ENCODE data around the gene CPSF4L.
"Not testable (repeated sequence)": the region's sequence is repeated elsewhere in the genome, so short reads cannot be mapped to it uniquely, and the experiment has no call there.

The CPSF4L gene

DNA sequence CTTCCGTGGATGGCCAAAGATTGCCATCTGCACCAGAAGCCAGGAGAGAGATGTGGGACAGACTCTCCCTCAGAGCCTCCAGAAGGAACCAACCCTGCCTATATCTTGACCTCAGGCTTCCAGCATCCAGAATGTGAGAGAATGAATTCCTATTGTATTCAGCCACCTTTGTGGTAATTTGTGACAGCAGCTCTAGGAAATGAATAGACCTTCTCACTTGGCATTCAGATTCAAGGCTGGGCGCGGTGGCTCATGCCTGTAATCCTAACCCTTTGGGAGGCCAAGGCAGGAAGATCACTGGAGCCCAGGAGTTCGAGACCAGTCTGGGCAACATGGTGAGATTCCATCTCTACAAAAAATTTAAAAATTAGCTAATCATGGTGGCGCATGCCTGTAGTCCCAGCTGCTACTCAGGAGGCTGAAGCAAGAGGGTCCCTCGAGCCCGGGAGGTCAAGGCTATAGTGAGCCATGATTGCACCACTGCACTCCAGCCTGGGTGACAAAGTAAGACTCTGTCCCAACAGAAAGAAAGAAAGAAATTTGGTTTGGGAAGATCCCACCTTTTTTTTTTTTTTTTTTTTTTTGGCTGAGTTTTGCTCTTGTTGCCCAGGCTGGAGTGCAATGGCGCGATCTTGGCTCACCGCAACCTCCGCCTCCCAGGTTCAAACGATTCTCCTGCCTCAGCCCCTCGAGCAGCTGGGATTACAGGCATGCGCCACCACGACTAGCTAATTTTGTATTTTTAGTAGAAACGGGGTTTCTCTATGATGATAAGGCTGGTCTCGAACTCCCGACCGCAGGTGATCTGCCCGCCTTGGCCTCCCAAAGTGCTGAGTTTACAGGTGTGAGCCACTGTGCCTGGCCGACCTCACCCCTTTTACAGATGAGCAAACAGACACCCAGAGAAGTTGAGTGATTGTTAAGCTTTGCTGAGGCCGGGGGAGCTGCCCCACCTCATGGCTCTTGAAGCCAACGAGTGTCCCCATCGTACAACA is 4.3 kb upstream of the CPSF4L start:
- Mint-ChIP-seq H3K27ac (no peak overlapping the region), H3K4me1 (ENCODE audit: low read depth) (no peaks in the 10 kb centered on the region), H3K9me3 (no peaks in the 10 kb centered on the region), H3K36me3 (ENCODE audit: low read depth) (no peaks in the 10 kb centered on the region), H3K4me3 (no peak overlapping the region), H3K27me3 (peaks cover 3% of the 10 kb centered on the region)

DNA sequence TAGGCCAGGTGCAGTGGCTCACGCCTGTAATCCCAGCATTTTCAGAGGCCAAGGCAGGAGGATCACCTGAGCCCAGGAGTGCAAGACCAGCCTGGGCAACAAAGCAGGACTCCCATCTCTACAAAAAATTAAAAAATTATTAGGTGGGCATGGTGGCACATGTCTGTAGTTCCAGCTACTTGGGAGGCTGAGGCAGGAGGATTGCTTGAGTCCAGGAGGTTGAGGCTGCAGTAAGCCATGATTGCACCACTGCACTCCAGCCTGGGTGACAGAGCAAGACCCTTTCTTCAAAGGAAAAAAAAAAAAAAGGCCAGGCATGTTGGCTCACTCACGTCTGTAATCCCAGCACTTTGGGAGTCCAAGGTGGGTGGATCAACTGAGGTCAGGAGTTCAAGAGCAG is 2.8 kb upstream of the CPSF4L start:
- not testable (repeated sequence) for H3K4me1 Mint-ChIP-seq (ENCODE audit: low read depth); H3K27ac Mint-ChIP-seq; H3K9me3 Mint-ChIP-seq; H3K27me3 Mint-ChIP-seq; H3K4me3 Mint-ChIP-seq; H3K36me3 Mint-ChIP-seq (ENCODE audit: low read depth)

DNA sequence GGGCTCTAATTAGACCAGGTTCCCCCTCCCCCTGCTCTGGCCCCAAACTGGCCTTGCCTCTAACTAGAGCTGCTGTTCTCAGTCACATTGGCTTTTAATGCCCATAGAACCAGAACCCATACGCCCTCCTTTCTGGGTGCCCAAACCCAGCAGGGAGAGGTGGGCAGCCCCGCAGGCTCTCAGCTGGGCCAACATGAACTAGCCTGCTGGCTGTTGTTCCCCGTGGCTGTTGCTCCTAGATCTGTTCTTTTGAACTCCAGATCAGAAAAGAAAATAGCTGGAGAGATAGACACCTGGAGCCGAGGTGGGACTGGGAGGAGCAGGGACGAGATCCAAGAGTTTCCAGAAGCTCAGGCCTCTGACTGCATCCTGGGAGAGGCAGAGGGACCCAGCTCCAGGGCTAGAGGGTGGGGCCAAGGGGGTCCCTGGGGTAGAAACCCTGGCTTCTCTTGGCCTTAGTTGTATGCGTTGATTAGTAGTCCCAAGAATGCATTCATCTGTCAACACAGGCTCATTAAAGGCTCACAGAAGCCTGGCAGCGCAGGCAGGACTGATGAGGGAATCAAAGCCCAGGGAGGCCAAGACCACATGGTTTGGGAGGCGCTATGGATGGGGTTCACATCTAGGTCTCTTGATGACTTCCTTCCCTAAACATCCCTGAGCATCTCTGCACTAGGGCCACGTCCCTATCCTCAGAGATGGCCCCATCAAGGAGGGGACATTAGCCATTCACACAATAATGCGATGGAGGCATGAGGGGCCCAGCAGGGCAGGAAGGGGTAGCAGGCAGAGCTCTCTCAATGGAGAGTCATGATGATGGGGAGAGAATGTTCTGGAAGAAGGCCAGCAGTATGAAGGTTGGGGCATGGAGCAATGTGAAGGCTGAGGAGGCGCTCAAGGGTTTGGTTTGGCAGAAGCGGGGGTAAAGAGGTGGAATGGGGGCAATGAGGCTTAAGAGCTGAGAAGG is 1.3 kb upstream of the CPSF4L start:
- H3K4me3 Mint-ChIP-seq: no peak overlapping the region
- H3K9me3 Mint-ChIP-seq: no peaks in the 10 kb centered on the region
- no peak overlapping the region for H3K27ac Mint-ChIP-seq
- H3K4me1 Mint-ChIP-seq (ENCODE audit: low read depth): no peaks in the 10 kb centered on the region
- no peaks in the 10 kb centered on the region for H3K36me3 Mint-ChIP-seq (ENCODE audit: low read depth)
- peaks cover 3% of the 10 kb centered on the region for H3K27me3 Mint-ChIP-seq

DNA sequence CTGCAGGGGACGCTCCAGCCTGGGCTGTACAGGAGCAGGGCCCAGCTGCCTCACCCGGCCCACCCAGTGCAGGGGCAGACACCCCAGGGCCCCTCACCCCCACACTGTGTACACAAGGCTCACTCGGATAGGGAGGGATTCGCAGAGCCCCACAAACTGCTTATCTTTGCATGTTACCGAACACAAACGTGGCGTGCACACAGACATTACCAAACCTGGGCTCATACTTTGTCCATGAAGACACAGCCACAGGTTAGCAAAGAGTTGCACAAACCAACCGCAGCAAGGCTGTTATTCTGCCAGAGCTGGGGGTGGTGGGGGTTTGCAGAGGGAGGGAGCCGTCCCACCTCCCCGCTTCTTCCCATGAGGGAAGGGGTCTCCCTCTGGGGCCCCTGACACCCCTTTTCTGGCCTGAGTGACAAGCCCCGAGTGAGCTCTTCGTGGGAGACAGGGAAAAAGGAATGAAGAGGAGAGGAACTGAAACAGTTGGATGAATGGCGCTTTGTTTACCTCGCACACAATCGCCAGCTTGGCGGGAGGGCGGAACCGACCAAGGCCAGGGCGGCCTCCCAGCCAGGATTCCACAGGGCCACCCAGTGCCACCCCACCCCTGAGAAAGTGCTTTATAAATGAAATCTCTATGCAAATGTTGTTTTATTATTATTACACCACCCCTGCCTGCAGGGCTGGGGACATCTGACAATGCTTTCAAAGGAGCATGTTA is 434 bp upstream of the CPSF4L start:
- H3K27me3 Mint-ChIP-seq: peaks cover 3% of the 10 kb centered on the region
- H3K4me1 Mint-ChIP-seq (ENCODE audit: low read depth): no peaks in the 10 kb centered on the region
- no peak overlapping the region for H3K27ac Mint-ChIP-seq
- H3K36me3 Mint-ChIP-seq (ENCODE audit: low read depth): no peaks in the 10 kb centered on the region
- no peaks in the 10 kb centered on the region for H3K9me3 Mint-ChIP-seq
- H3K4me3 Mint-ChIP-seq: no peak overlapping the region

DNA sequence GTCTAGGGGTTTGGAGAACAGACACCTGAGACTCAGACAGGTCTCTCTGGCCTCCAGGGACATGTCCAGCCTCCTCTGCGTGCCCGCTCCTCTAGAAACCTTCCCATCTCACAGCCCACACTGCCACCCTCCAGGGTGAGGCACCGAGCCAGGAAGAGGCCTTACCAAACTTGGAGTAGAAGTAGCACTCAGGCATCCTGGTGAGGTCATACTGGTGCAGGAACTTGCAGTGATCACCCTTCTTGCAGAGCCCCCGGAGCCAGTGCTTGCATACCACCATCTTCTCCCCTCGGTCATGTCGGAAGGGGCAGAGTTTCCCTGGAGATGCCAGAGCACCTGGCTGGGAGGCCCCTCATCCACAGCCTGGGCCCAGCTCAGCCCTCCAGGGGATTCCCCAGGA is 4.2 kb downstream of the CPSF4L start:
- Mint-ChIP-seq H3K36me3 (ENCODE audit: low read depth) (no peaks in the 10 kb centered on the region), H3K9me3 (no peaks in the 10 kb centered on the region), H3K27ac (no peak overlapping the region), H3K4me3 (no peak overlapping the region), H3K27me3 (no peaks in the 10 kb centered on the region), H3K4me1 (ENCODE audit: low read depth) (no peaks in the 10 kb centered on the region)

DNA sequence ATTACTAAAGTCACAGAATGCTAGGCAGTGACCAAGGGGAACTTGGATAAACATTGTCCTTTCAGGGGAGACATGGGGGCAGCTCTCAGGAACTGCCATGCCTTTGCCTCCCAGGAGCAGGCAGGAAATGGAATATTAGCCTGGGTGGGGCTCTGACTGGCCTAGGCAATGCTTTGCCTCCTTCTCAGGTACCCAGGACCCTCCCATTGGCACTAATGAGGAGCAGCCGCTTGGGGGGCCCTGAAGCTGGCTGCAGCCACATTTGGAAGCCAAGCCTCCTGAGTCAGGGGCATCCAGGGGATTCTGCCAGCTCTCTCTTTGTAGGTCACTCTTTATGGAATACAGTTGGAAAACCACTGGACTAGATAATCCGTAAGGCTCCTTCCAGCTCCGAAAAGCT is 5.5 kb downstream of the CPSF4L start:
- H3K4me3 Mint-ChIP-seq: no peak overlapping the region
- no peak overlapping the region for H3K27ac Mint-ChIP-seq
- no peaks in the 10 kb centered on the region for H3K9me3 Mint-ChIP-seq
- H3K27me3 Mint-ChIP-seq: no peaks in the 10 kb centered on the region
- no peaks in the 10 kb centered on the region for H3K36me3 Mint-ChIP-seq (ENCODE audit: low read depth)
- no peaks in the 10 kb centered on the region for H3K4me1 Mint-ChIP-seq (ENCODE audit: low read depth)

DNA sequence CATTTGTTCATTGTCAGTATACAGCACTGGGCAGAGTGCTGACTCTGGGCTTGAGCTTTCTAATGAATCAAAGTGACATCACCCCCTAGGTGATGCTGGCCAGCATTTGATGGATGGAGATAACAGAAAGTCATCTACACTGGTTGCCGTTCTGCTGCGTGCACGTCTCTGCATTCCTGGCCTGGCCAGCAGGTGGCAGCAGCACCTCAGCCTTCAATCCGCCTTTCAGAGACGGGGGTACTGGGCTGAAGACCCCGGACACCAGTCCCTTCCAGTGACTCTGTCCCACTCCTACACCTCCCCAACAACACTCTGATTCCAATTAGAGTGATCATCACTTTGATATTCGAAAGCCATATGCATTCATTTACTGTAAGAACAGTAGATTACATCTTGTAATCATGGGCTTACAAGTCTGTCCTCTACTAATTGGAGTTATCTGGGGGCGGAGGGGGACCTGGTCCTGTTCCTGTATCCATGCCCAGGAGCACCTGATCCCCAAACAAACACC is 6.0 kb downstream of the CPSF4L start:
- Mint-ChIP-seq H3K4me1 (ENCODE audit: low read depth) (no peaks in the 10 kb centered on the region), H3K27ac (no peak overlapping the region), H3K4me3 (no peak overlapping the region), H3K9me3 (no peaks in the 10 kb centered on the region), H3K36me3 (ENCODE audit: low read depth) (no peaks in the 10 kb centered on the region), H3K27me3 (no peaks in the 10 kb centered on the region)

DNA sequence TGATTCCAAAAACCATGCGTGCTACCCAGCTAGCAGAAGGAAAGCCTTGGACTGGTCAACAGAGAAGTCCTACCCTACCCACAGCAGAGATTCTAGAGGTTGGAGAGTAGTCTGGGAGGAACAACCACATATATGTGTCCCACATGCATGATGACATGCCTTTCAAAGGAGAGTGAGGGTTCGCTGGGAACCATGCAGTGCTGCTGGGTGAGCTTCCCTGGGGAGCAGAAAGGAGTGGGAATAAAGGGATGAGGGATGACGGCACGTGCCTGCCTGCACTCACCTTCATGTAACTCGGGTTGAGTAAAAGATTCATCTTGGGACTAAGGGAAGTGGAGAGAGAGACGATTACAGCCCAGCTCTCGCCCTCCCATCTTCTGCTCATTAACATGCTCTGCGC is 9.8 kb downstream of the CPSF4L start:
- H3K27me3 Mint-ChIP-seq: no peaks in the 10 kb centered on the region
- no peak overlapping the region for H3K27ac Mint-ChIP-seq
- no peaks in the 10 kb centered on the region for H3K9me3 Mint-ChIP-seq
- peaks cover 10% of the 10 kb centered on the region for H3K36me3 Mint-ChIP-seq (ENCODE audit: low read depth)
- no peaks in the 10 kb centered on the region for H3K4me1 Mint-ChIP-seq (ENCODE audit: low read depth)
- no peak overlapping the region for H3K4me3 Mint-ChIP-seq

DNA sequence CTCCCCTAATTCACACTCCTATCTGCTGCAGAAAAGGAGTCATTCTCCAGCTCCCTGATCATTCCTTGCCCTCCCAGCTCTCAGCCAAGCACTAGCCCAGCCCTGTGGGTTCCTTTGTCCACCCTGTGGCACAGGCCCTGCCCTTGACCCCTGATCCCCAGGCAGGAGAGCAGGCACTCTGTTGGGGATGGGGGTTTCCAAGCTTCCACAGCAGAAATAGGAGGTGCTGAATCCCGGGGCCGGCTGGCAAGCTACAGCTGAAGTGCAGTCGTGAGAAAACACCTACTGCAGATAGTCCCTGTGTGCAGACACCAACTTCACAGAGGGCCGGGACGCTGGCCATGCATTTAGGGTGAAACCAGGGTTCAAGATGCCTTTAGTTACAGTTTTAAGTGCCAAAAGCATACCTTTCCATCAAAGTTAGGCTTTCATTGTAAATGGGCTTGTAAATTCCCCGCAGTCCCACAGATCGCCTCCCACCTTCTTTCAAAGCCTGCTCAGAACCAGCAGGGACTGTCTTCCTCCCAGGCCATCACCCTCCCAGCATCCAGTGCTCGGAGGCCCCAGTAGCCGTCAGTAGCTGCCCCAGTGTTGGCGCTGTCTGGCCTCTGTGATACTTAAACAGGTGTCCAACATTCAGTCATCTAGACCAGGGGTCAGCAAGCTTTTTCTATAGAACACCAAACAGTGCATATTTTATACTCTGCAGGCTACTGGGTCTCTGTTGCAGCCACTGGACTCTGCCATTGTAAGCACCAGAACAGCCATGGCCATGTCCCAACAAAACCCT is 10.6 kb downstream of the CPSF4L start:
- Mint-ChIP-seq H3K4me1 (ENCODE audit: low read depth) (no peaks in the 10 kb centered on the region), H3K36me3 (ENCODE audit: low read depth) (peaks cover 10% of the 10 kb centered on the region), H3K27ac (no peak overlapping the region), H3K4me3 (no peak overlapping the region), H3K27me3 (no peaks in the 10 kb centered on the region), H3K9me3 (no peaks in the 10 kb centered on the region)

DNA sequence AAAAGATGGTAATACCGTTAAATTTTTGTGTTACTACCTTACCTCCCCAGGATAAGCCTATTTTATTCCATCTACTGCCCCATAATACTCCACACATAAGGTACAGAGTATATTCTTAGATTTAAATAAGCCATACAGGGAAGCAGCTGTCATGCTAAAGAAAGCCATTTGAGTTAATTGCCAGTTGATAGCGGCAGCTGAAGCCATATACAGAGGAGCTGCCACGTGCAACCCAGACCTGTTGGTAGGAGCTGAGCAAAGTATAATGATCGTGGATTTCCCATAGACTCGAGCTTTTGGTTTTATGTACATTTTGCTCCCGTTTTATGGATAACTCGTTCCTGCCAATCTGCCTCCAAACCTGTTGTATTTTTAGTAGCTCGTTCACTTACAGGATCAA is 12.0 kb downstream of the CPSF4L start:
- Mint-ChIP-seq H3K4me1 (ENCODE audit: low read depth) (no peaks in the 10 kb centered on the region), H3K9me3 (no peaks in the 10 kb centered on the region), H3K36me3 (ENCODE audit: low read depth) (peaks cover 15% of the 10 kb centered on the region), H3K27ac (no peak overlapping the region), H3K4me3 (no peak overlapping the region), H3K27me3 (no peaks in the 10 kb centered on the region)

DNA sequence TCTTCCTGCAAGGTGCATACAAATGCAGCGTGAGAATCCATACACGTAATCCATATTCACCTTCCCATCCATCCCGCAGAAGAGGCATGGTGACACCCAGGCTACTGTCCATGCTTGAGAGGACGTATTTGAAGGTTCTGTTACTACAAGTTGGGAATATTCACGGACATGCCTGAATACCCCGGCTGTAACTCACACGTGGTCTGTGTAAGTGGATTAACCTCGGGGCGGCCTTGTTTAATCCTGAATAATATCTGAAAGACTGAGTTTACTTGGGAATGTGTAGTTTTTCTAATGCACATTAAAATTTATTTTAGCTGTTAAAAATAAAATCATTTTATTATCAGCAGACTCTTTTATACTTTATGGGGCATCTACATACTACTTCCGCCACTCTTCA is 13.1 kb downstream of the CPSF4L start:
- Mint-ChIP-seq H3K9me3 (no peaks in the 10 kb centered on the region), H3K27ac (no peak overlapping the region), H3K36me3 (ENCODE audit: low read depth) (peaks cover 22% of the 10 kb centered on the region), H3K27me3 (no peaks in the 10 kb centered on the region), H3K4me3 (no peak overlapping the region), H3K4me1 (ENCODE audit: low read depth) (no peaks in the 10 kb centered on the region)

DNA sequence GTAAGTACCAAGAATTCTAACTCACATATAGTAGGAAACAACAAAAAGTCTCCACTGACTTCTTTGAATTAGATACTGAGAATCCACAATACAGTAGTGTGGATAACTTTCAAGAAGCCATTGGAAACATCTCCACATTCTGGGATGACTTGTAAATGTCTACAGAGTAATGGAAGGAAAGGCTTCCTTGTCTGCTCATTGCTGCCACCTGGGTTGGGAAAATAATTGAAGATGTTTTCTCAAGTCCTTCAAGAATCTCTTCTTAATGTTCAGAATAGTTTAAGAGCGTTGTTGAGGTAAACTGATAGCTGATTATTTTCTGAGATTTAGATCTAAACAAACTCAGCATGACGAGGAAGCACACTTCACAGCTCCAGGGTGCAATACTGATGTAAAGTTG is 14.0 kb downstream of the CPSF4L start:
- Mint-ChIP-seq H3K36me3 (ENCODE audit: low read depth) (peaks cover 26% of the 10 kb centered on the region), H3K9me3 (no peaks in the 10 kb centered on the region), H3K27ac (no peak overlapping the region), H3K4me1 (ENCODE audit: low read depth) (no peaks in the 10 kb centered on the region), H3K4me3 (no peak overlapping the region), H3K27me3 (no peaks in the 10 kb centered on the region)

DNA sequence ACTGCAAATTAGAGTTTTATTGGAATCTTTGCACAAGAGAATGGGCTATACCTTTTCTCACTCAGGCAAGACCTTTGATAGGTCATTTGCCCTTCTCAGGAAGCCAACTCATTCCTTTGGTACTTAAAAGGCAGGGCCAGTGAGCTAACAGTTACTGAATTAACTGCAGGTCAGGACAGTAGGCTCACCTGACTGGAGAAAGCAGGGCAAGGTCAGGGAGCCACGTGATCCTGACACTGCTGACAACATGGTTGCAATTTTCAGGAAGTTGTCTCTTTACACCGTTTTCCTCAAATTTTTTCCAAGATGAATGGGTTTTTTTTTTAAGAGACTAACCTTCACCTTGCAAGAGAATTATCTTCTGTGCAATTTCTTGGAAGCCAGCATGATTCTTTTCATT is 21.1 kb downstream of the CPSF4L start:
- Mint-ChIP-seq H3K4me3 (no peak overlapping the region), H3K27ac (no peak overlapping the region), H3K27me3 (no peaks in the 10 kb centered on the region), H3K4me1 (ENCODE audit: low read depth) (peaks cover 36% of the 10 kb centered on the region), H3K36me3 (ENCODE audit: low read depth) (peaks cover 63% of the 10 kb centered on the region), H3K9me3 (no peaks in the 10 kb centered on the region)

DNA sequence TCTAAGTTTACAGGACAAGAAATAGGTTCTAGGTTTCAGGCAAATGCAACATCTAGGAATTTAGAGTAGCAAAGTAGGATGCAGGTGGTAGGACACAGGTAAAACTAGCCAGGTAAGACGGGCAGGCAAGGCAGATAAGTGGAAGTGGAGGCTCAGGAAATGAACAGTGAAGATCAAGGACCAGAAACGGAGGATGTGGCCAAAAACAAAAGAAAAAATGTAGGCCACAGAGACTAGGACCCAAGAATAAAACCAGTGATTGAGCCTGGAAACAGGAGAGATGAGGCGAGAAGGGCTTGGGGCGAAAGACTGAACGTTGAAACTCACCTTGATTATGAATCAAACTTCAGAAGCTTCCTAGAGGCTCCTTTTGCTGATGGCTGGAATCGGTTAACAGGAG is 24.0 kb downstream of the CPSF4L start:
- Mint-ChIP-seq H3K36me3 (ENCODE audit: low read depth) (peaks cover 52% of the 10 kb centered on the region), H3K4me1 (ENCODE audit: low read depth) (peaks cover 52% of the 10 kb centered on the region), H3K9me3 (no peaks in the 10 kb centered on the region), H3K4me3 (peak overlapping the region; percentile 40), H3K27me3 (no peaks in the 10 kb centered on the region), H3K27ac (peak overlapping the region; percentile 39)
